Loucy (cell line): Measurements from ENCODE around the gene AK3.
A peak's percentile ranks its signal among the peaks of the same experiment; 100 is the strongest.

Experiments
- H2AFZ ChIP-seq: fragments of 200-600 bp; sonication (generic); 2 replicates; pipeline ENCODE4 v1.6.0; 2016; ENCODE audit warnings: antibody characterized with exemption, mild to moderate bottlenecking, low read length, moderate library complexity
- H3F3A ChIP-seq: fragments of 200-600 bp; 2 replicates; pipeline ENCODE4 v1.6.0; 2016; ENCODE audit warnings: antibody characterized with exemption, low read depth, mild to moderate bottlenecking
- H3K27me3 ChIP-seq: fragments of 200-600 bp; sonication (generic); 2 replicates; pipeline ENCODE4 v1.6.1; 2014; ENCODE audit warnings: low read length, mild to moderate bottlenecking; ENCODE audit not compliant: insufficient read depth, poor library complexity, severe bottlenecking
- H3K36me3 ChIP-seq: fragments of 200-600 bp; sonication (generic); 2 replicates; pipeline ENCODE4 v1.6.1; 2016; ENCODE audit warnings: low read length; ENCODE audit not compliant: insufficient read depth
- H3K4me1 ChIP-seq: fragments of 200-600 bp; sonication (generic); 2 replicates; pipeline ENCODE4 v1.5.1; 2014; ENCODE audit warnings: low read length, mild to moderate bottlenecking; ENCODE audit not compliant: insufficient read depth, poor library complexity, severe bottlenecking
- H3K4me2 ChIP-seq: fragments of 200-600 bp; sonication (generic); 2 replicates; pipeline ENCODE4 v1.6.0; 2014; ENCODE audit warnings: antibody characterized with exemption, low read length, low read depth, mild to moderate bottlenecking; ENCODE audit not compliant: poor library complexity, severe bottlenecking
- H3K4me3 ChIP-seq: fragments of 200-600 bp; sonication (generic); 2 replicates; pipeline ENCODE4 v1.5.1; 2014; ENCODE audit warnings: low read length, mild to moderate bottlenecking, mixed read lengths; ENCODE audit not compliant: poor library complexity, severe bottlenecking
- H3K79me2 ChIP-seq: fragments of 200-600 bp; sonication (generic); 2 replicates; pipeline ENCODE4 v1.6.1; 2014; ENCODE audit warnings: low read length; ENCODE audit not compliant: insufficient read depth
- H3K9ac ChIP-seq: fragments of 200-600 bp; sonication (generic); 2 replicates; pipeline ENCODE4 v1.6.0; 2014; ENCODE audit warnings: mild to moderate bottlenecking, low read depth, low read length, moderate library complexity; ENCODE audit not compliant: poor library complexity, severe bottlenecking
- H3K9me2 ChIP-seq: fragments of 200-600 bp; sonication (generic); replicated peaks from 2 replicates; pipeline ENCODE4 v1.6.1; 2016; ENCODE audit warnings: low read depth, low read length, mixed read lengths
- H3K9me3 ChIP-seq: fragments of 200-600 bp; sonication (generic); 2 replicates; pipeline ENCODE4 v1.6.1; 2014; ENCODE audit warnings: mild to moderate bottlenecking, antibody characterized with exemption, low read length, low read depth; ENCODE audit not compliant: insufficient read depth
- H4K20me1 ChIP-seq: fragments of 200-600 bp; sonication (generic); 2 replicates; pipeline ENCODE4 v1.6.0; 2014; ENCODE audit warnings: antibody characterized with exemption, low read length, mild to moderate bottlenecking; ENCODE audit not compliant: insufficient read depth, poor library complexity, severe bottlenecking
- CTCF ChIP-seq: fragments of 200-600 bp; sonication (generic); conservative IDR thresholded peaks from 2 replicates; pipeline ENCODE4 v1.5.1; 2014; ENCODE audit warnings: mild to moderate bottlenecking, antibody characterized with exemption, low read length
- EZH2phosphoT487 ChIP-seq: fragments of 200-600 bp; IDR thresholded peaks from 2 replicates; pipeline ENCODE4 v1.6.1; 2018; ENCODE audit warnings: antibody characterized with exemption, mild to moderate bottlenecking, moderate library complexity, borderline replicate concordance

The AK3 gene

GRCh38 chr9:4668604-4669003 lies 72.4 kb downstream of the AK3 start:
- Histone ChIP-seq H3K27me3 (peaks cover 14% of the 10 kb centered on the region), H4K20me1 (no peaks in the 10 kb centered on the region), H3K9me2 (no peaks in the 10 kb centered on the region), H3K36me3 (no peaks in the 10 kb centered on the region), H3K79me2 (no peaks in the 10 kb centered on the region), H3K4me2 (no peak overlapping the region), H3K9me3 (no peaks in the 10 kb centered on the region), H3F3A (peaks cover 6% of the 10 kb centered on the region; the same call in 1 of the 2 replicates), H3K4me1 (peaks cover 18% of the 10 kb centered on the region), H3K4me3 (no peak overlapping the region), H2AFZ (no peak overlapping the region), H3K9ac (no peak overlapping the region)
- TF ChIP-seq EZH2phosphoT487 = no peak
- TF ChIP-seq CTCF = no peak

- Histone ChIP-seq H4K20me1 (no peaks in the 10 kb centered on the region), H3K4me2 (no peak overlapping the region), H3K4me1 (peaks cover 23% of the 10 kb centered on the region), H3K9me3 (no peaks in the 10 kb centered on the region), H3K9me2 (no peaks in the 10 kb centered on the region), H3K4me3 (no peak overlapping the region), H3K79me2 (no peaks in the 10 kb centered on the region), H2AFZ (no peak overlapping the region), H3F3A (peaks cover 6% of the 10 kb centered on the region; the same call in 1 of the 2 replicates), H3K27me3 (peaks cover 14% of the 10 kb centered on the region), H3K9ac (no peak overlapping the region), H3K36me3 (no peaks in the 10 kb centered on the region)
- no peak for TF ChIP-seq CTCF
- no peak for TF ChIP-seq EZH2phosphoT487
Measured at GRCh38 chr9:4667681-4668080, 73.3 kb downstream of the AK3 start.

GRCh38 chr9:4666042-4666699 lies 74.8 kb downstream of the AK3 start, which contains the start of gene SPATA6L:
SPATA6L (minus strand) TSS chr9:4666480; CDS start chr9:4666250, 230 bp downstream.
- Histone ChIP-seq H3K4me2 (peak within 1 kb of the TSS; percentile 85), H3K9ac (peak within 1 kb of the TSS; percentile 35)

More at GRCh38 chr9:4666042-4666699, 74.8 kb downstream of the AK3 start, which contains the start of gene SPATA6L:
- Histone ChIP-seq H3K36me3 (no peaks in the 10 kb centered on the region), H3K79me2 (no peaks in the 10 kb centered on the region), H3K27me3 (peaks cover 14% of the 10 kb centered on the region), H3F3A (peaks cover 6% of the 10 kb centered on the region; the same call in 1 of the 2 replicates), H3K4me1 (peaks cover 31% of the 10 kb centered on the region), H3K9me2 (no peaks in the 10 kb centered on the region), H2AFZ (peak within 1 kb of the TSS; percentile 70), H3K9me3 (no peaks in the 10 kb centered on the region), H3K4me3 (peak within 1 kb of the TSS; percentile 67), H4K20me1 (no peaks in the 10 kb centered on the region)
- TF ChIP-seq CTCF (no peak; the same call in 1 of the 2 replicates), EZH2phosphoT487 (no peak)
